HG02588 (cell line): ENCODE data around the gene PLSCR2.
"Not testable (repeated sequence)": the region's sequence is repeated elsewhere in the genome, so short reads cannot be mapped to it uniquely, and the experiment has no call there.

Experiments used
- ATAC-seq: cut with Tn5 transposase; IDR thresholded peaks from one replicate; pipeline ENCODE4 v1.9.1; 2021; ENCODE audit warnings: mild to moderate bottlenecking, moderate library complexity; ENCODE audit not compliant: unreplicated experiment

The PLSCR2 gene

GRCh38 chr3:146421819-146422759 is 47.3 kb downstream of the PLSCR2 start:
- ATAC-seq = no peak

GRCh38 chr3:146416366-146416765 is 53.0 kb downstream of the PLSCR2 start:
- ATAC-seq = no peak

GRCh38 chr3:146414010-146414409 is 55.4 kb downstream of the PLSCR2 start:
- no peak for ATAC-seq

- not testable (repeated sequence) for ATAC-seq
These were observed 56.6 kb downstream of the PLSCR2 start for GRCh38 chr3:146412711-146413110.

- no peak for ATAC-seq
These were observed 61.4 kb downstream of the PLSCR2 start for GRCh38 chr3:146407956-146408355.

GRCh38 chr3:146404436-146404835 is 64.9 kb downstream of the PLSCR2 start:
- ATAC-seq = no peak

GRCh38 chr3:146403792-146404191 is 65.6 kb downstream of the PLSCR2 start:
- no peak for ATAC-seq

- no peak for ATAC-seq
These were observed 72.6 kb downstream of the PLSCR2 start for GRCh38 chr3:146396792-146397191.

- ATAC-seq = no peak
These were observed 74.2 kb downstream of the PLSCR2 start for GRCh38 chr3:146395164-146395563.

- ATAC-seq = no peak
These were observed 78.4 kb downstream of the PLSCR2 start for GRCh38 chr3:146390957-146391356.

- ATAC-seq = no peak
These were observed 79.2 kb downstream of the PLSCR2 start for GRCh38 chr3:146390006-146390772.

- no peak for ATAC-seq
These were observed 81.8 kb downstream of the PLSCR2 start for GRCh38 chr3:146387566-146387965.

- no peak for ATAC-seq
These were observed 82.4 kb downstream of the PLSCR2 start for GRCh38 chr3:146386936-146387335.

- no peak for ATAC-seq
These were observed 84.6 kb downstream of the PLSCR2 start for GRCh38 chr3:146384786-146385185.
